BE2C (cell line): ENCODE results near the gene ITPRID1. TPM values are rescaled to one million over a fixed set of nuclear protein-coding genes. Genes with fewer than 3 reads are reported as not detected.
"Not testable (repeated sequence)": the region's sequence is repeated elsewhere in the genome, so short reads cannot be mapped to it uniquely, and the experiment has no call there.

Experiments used
- DNase-seq: peaks from one replicate; pipeline ENCODE4 v3.0.0-alpha.2; 2020
- H3K27me3 ChIP-seq: fragments of 250-450 bp; sonication (Bioruptor Pico); 2 replicates; pipeline ENCODE4 v1.5.1; 2020; ENCODE audit warnings: mild to moderate bottlenecking
- H3K36me3 ChIP-seq: fragments of 250-450 bp; sonication (Bioruptor Pico); 2 replicates; pipeline ENCODE4 v1.5.1; 2020; ENCODE audit warnings: mild to moderate bottlenecking
- H3K4me1 ChIP-seq: fragments of 250-450 bp; sonication (Bioruptor Pico); 2 replicates; pipeline ENCODE4 v1.5.1; 2020
- H3K4me3 ChIP-seq: 2 replicates; pipeline ENCODE4 v1.5.1; 2011; ENCODE audit warnings: low read depth, low read length
- H3K9me3 ChIP-seq: fragments of 250-450 bp; sonication (Bioruptor Pico); 2 replicates; pipeline ENCODE4 v1.5.1; 2020
- CTCF ChIP-seq: IDR thresholded peaks from 2 replicates; pipeline ENCODE4 v1.5.1; 2012; ENCODE audit warnings: mild to moderate bottlenecking, low read depth, low read length
- polyA plus RNA-seq: library from polyadenylated mRNA; unstranded; fragments of >200 nt; gene quantifications from one replicate; pipeline ENCODE4 v1.2.1, GENCODE V29; 2012; ENCODE audit warnings: low read depth, missing spikeins; ENCODE audit not compliant: insufficient read length, insufficient read depth

Gene ITPRID1
- polyA plus RNA-seq, result not detected

- Histone ChIP-seq H3K4me1 (no peaks in the 10 kb centered on the region), H3K36me3 (no peaks in the 10 kb centered on the region), H3K27me3 (no peaks in the 10 kb centered on the region), H3K4me3 (no peak within 1 kb of the TSS), H3K9me3 (no peaks in the 10 kb centered on the region)
- no peak for DNase-seq
- no peak for TF ChIP-seq CTCF
These were observed at the start of gene ITPRID1 for GRCh38 chr7:31513790-31514189. Gene ITPRID1 (plus strand): TSS chr7:31514090. CDS start chr7:31553025, 38,935 bp downstream.

- Histone ChIP-seq H3K27me3 (no peaks in the 10 kb centered on the region), H3K9me3 (no peaks in the 10 kb centered on the region), H3K36me3 (no peaks in the 10 kb centered on the region), H3K4me1 (no peaks in the 10 kb centered on the region), H3K4me3 (no peak overlapping the region)
- no peak for TF ChIP-seq CTCF
- no peak for DNase-seq
These were observed 49.3 kb upstream of the ITPRID1 start for GRCh38 chr7:31464601-31465000.

GRCh38 chr7:31465285-31465684 is 48.6 kb upstream of the ITPRID1 start:
- TF ChIP-seq CTCF, result no peak
- Histone ChIP-seq H3K4me1 (no peaks in the 10 kb centered on the region), H3K4me3 (no peak overlapping the region), H3K9me3 (no peaks in the 10 kb centered on the region), H3K27me3 (no peaks in the 10 kb centered on the region), H3K36me3 (no peaks in the 10 kb centered on the region)
- no peak for DNase-seq

- no peaks in the 10 kb centered on the region for H3K27me3 ChIP-seq
- H3K36me3 ChIP-seq, result no peaks in the 10 kb centered on the region
- no peak for TF ChIP-seq CTCF
- no peaks in the 10 kb centered on the region for H3K9me3 ChIP-seq
- no peak overlapping the region for H3K4me3 ChIP-seq
- DNase-seq, result no peak
- no peaks in the 10 kb centered on the region for H3K4me1 ChIP-seq
These were observed 47.9 kb upstream of the ITPRID1 start for GRCh38 chr7:31466036-31466435.

- not testable (repeated sequence) for H3K4me3 ChIP-seq, H3K4me1 ChIP-seq, DNase-seq
These were observed 43.0 kb upstream of the ITPRID1 start for GRCh38 chr7:31470883-31471282.

GRCh38 chr7:31475368-31475767 is 38.5 kb upstream of the ITPRID1 start:
- H3K4me1 ChIP-seq, result no peaks in the 10 kb centered on the region
- no peak for TF ChIP-seq CTCF
- no peaks in the 10 kb centered on the region for H3K36me3 ChIP-seq
- no peak for DNase-seq
- H3K4me3 ChIP-seq, result no peak overlapping the region
- H3K9me3 ChIP-seq, result no peaks in the 10 kb centered on the region
- H3K27me3 ChIP-seq, result no peaks in the 10 kb centered on the region

More at GRCh38 chr7:31470883-31471282, 43.0 kb upstream of the ITPRID1 start:
- not testable (repeated sequence) for H3K27me3 ChIP-seq, H3K36me3 ChIP-seq, H3K9me3 ChIP-seq
